Endothelial cell of umbilical vein (primary cell): Measurements from ENCODE around the gene UNC5B.

Experiments used
- EZH2 ChIP-seq: IDR thresholded peaks from 2 replicates; pipeline ENCODE4 v1.6.1; 2012; ENCODE audit warnings: borderline replicate concordance, low read depth, mild to moderate bottlenecking, moderate library complexity, low read length, inconsistent platforms; ENCODE audit not compliant: severe bottlenecking
- FOS ChIP-seq: IDR thresholded peaks from 2 replicates; pipeline ENCODE4 v1.6.1; 2011; ENCODE audit warnings: mild to moderate bottlenecking, low read length, moderate library complexity, borderline replicate concordance; ENCODE audit not compliant: insufficient read depth
- GATA2 ChIP-seq: IDR thresholded peaks from 2 replicates; pipeline ENCODE4 v1.7.0; 2011; ENCODE audit warnings: low read depth, mild to moderate bottlenecking, moderate library complexity, mixed read lengths, low read length; ENCODE audit not compliant: insufficient read length, insufficient read depth
- MYC ChIP-seq: IDR thresholded peaks from one replicate; pipeline ENCODE4 v1.6.1; 2011; ENCODE audit warnings: mild to moderate bottlenecking, low read depth, low read length
- POLR2A ChIP-seq: IDR thresholded peaks from 2 replicates; pipeline ENCODE4 v1.6.1; 2012; ENCODE audit warnings: low read depth, mild to moderate bottlenecking, control low read depth, low read length
- POLR2AphosphoS5 ChIP-seq: IDR thresholded peaks from 2 replicates; pipeline ENCODE4 v1.6.1; 2012; ENCODE audit warnings: low read depth, mild to moderate bottlenecking, control low read depth, low read length, moderate library complexity; ENCODE audit not compliant: insufficient read depth
- TF ChIP-seq, protein P1 (sequence below), 2 donors: IDR thresholded peaks; 1 replicate in 1 of 2; 2 replicates in 1 of 2; pipeline ENCODE4 v1.5.1; 2011; ENCODE audit warnings: low read length in 2 of 2, mild to moderate bottlenecking in 2 of 2, moderate library complexity in 2 of 2, control low read depth in 1 of 2, inconsistent platforms in 1 of 2, low read depth in 1 of 2; ENCODE audit not compliant: insufficient read depth in 1 of 2; ENCODE audit errors: extremely low read depth in 1 of 2
- TF ChIP-seq, protein P2 (sequence below): IDR thresholded peaks from 2 replicates; pipeline ENCODE4 v1.6.1; 2011; ENCODE audit not compliant: insufficient read depth, insufficient read length

DNA sequence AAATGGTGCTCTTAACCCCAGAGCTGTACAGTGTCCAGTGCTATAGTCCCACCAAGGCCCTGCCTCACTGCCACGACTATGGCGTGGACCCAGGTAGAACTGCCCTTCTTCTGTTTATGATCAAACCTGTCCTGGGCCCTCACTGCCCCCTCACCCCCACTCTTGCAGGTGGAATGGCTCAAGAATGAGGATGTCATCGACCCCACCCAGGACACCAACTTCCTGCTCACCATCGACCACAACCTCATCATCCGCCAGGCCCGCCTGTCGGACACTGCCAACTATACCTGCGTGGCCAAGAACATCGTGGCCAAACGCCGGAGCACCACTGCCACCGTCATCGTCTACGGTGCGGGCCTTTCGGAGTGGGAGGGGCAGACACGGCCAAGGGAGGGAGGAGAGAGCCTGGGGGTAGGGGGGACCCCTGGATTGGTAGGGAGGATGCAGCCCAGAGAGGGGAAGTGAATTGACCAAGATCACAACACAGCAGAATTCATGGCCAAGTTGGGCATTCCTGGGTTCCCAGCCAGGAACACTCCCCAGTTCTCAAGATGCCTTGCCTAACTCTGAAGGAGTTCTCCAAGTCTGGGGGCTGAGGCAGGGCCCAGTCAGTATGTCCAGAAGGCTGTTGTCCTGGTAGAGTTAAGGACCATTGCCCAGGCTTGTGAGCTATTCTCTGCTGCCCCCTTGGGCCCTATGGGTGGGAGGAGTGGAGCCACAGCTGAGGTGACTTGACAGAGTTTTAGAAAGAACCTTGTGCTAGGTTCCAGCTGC, 74.3 kb downstream of the UNC5B start:
- TF ChIP-seq POLR2A, result no peak
- TF ChIP-seq GATA2, result no peak
- TF ChIP-seq, protein P1, sequence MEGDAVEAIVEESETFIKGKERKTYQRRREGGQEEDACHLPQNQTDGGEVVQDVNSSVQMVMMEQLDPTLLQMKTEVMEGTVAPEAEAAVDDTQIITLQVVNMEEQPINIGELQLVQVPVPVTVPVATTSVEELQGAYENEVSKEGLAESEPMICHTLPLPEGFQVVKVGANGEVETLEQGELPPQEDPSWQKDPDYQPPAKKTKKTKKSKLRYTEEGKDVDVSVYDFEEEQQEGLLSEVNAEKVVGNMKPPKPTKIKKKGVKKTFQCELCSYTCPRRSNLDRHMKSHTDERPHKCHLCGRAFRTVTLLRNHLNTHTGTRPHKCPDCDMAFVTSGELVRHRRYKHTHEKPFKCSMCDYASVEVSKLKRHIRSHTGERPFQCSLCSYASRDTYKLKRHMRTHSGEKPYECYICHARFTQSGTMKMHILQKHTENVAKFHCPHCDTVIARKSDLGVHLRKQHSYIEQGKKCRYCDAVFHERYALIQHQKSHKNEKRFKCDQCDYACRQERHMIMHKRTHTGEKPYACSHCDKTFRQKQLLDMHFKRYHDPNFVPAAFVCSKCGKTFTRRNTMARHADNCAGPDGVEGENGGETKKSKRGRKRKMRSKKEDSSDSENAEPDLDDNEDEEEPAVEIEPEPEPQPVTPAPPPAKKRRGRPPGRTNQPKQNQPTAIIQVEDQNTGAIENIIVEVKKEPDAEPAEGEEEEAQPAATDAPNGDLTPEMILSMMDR (IDR thresholded peaks at IDR 0.05; ENCODE audit: extremely low read depth in 1 of 2, insufficient read depth in 1 of 2, low read depth in 1 of 2, low read length in 2 of 2), result no peak
- TF ChIP-seq POLR2AphosphoS5, result no peak
- no peak for TF ChIP-seq EZH2
- no peak for TF ChIP-seq FOS
- no peak for TF ChIP-seq MYC
- TF ChIP-seq, protein P2, sequence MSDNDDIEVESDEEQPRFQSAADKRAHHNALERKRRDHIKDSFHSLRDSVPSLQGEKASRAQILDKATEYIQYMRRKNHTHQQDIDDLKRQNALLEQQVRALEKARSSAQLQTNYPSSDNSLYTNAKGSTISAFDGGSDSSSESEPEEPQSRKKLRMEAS, result no peak
